B cell (primary cell): Measurements from ENCODE around the gene TPSAB1.

ENCODE experiments used
- EZH2 ChIP-seq: IDR thresholded peaks from 2 replicates; pipeline ENCODE4 v1.6.1; 2012; ENCODE audit warnings: borderline replicate concordance, low read depth, mild to moderate bottlenecking, moderate library complexity, low read length; ENCODE audit not compliant: insufficient read depth, poor library complexity, severe bottlenecking
- TF ChIP-seq, protein P1 (sequence below): fragments of 200-600 bp; IDR thresholded peaks from one replicate; pipeline ENCODE4 v1.8.0; 2022; ENCODE audit warnings: antibody characterized with exemption, mild to moderate bottlenecking

DNA sequence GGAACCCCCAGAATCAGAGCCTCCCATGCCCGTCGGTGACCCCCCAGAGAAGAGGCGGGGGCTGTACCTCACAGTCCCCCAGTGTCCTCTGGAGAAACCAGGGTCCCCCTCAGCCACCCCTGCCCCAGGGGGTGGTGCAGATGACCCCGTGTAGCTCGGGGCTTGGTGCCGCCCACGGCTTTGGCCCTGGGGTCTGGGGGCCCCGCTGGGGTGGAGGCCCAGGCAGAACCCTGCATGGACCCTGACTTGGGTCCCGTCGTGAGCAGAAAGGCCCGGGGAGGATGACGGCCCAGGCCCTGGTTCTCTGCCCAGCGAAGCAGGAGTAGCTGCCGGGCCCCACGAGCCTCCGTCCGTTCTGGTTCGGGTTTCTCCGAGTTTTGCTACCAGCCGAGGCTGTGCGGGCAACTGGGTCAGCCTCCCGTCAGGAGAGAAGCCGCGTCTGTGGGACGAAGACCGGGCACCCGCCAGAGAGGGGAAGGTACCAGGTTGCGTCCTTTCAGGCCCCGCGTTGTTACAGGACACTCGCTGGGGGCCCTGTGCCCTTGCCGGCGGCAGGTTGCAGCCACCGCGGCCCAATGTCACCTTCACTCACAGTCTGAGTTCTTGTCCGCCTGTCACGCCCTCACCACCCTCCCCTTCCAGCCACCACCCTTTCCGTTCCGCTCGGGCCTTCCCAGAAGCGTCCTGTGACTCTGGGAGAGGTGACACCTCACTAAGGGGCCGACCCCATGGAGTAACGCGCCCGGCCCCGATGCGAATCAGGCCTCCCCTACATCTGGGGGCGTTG, 19.5 kb upstream of the TPSAB1 start:
- TF ChIP-seq, protein P1, sequence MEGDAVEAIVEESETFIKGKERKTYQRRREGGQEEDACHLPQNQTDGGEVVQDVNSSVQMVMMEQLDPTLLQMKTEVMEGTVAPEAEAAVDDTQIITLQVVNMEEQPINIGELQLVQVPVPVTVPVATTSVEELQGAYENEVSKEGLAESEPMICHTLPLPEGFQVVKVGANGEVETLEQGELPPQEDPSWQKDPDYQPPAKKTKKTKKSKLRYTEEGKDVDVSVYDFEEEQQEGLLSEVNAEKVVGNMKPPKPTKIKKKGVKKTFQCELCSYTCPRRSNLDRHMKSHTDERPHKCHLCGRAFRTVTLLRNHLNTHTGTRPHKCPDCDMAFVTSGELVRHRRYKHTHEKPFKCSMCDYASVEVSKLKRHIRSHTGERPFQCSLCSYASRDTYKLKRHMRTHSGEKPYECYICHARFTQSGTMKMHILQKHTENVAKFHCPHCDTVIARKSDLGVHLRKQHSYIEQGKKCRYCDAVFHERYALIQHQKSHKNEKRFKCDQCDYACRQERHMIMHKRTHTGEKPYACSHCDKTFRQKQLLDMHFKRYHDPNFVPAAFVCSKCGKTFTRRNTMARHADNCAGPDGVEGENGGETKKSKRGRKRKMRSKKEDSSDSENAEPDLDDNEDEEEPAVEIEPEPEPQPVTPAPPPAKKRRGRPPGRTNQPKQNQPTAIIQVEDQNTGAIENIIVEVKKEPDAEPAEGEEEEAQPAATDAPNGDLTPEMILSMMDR = no peak
- no peak for TF ChIP-seq EZH2
